Calu3 (cell line): Measurements from ENCODE around the gene PACRG. TPM values are rescaled to one million over a fixed set of nuclear protein-coding genes. Genes with fewer than 3 reads are reported as not detected.

Experiments
- BruUV-seq: library from RNA; stranded (reverse); fragments of 400-500 nt; replicated peaks from 2 replicates; lab custom pipeline; 2021; lab: Mats Ljungman, UMichigan
- CTCF ChIA-PET: fragments of 300-600 bp; sonication (Branson Sonifier 250); formaldehyde crosslinking; loops from one replicate; lab custom pipeline; 2022; ENCODE audit warnings: antibody characterized with exemption; lab: Charles Lee
- DNase-seq: peaks from one replicate; pipeline ENCODE4 v3.0.0; 2022
- H3K27ac Mint-ChIP-seq: one replicate; pipeline ENCODE4 v1.8.0; 2022; ENCODE audit warnings: mixed read lengths; ENCODE audit not compliant: unreplicated experiment
- H3K27me3 Mint-ChIP-seq: one replicate; pipeline ENCODE4 v1.8.0; 2022; ENCODE audit warnings: mixed read lengths; ENCODE audit not compliant: unreplicated experiment
- H3K36me3 Mint-ChIP-seq: one replicate; pipeline ENCODE4 v1.8.0; 2022; ENCODE audit warnings: mild to moderate bottlenecking, moderate library complexity, mixed read lengths; ENCODE audit not compliant: insufficient read depth, unreplicated experiment
- H3K4me1 Mint-ChIP-seq: one replicate; pipeline ENCODE4 v1.8.0; 2022; ENCODE audit warnings: mild to moderate bottlenecking, low read depth, mixed read lengths; ENCODE audit not compliant: unreplicated experiment
- H3K4me3 Mint-ChIP-seq: one replicate; pipeline ENCODE4 v1.8.0; 2022; ENCODE audit warnings: mild to moderate bottlenecking, low read depth, moderate library complexity, mixed read lengths; ENCODE audit not compliant: unreplicated experiment
- H3K9me3 Mint-ChIP-seq: one replicate; pipeline ENCODE4 v1.8.0; 2022; ENCODE audit warnings: low read depth, mixed read lengths; ENCODE audit not compliant: unreplicated experiment
- CTCF ChIP-seq: fragments of 200-600 bp; IDR thresholded peaks from one replicate; pipeline ENCODE4 v1.8.0; 2022; ENCODE audit warnings: antibody characterized with exemption; ENCODE audit not compliant: unreplicated experiment
- intact Hi-C: fragments of 100-400 bp; cut with micrococcal nuclease; formaldehyde crosslinking; loops from one replicate; pipeline ENCODE4 v1.10.0; 2022; ENCODE audit not compliant: unreplicated experiment
- total RNA-seq: library from RNA; stranded (reverse); gene quantifications from 2 replicates; pipeline ENCODE4 v1.2.3, GENCODE V29; 2022

PACRG gene
- total RNA-seq, 1 experiment from 2014 or later: 1.5 TPM

GRCh38 chr6:163078712-163079111 lies 350.9 kb downstream of the PACRG start:
- no TSS peak for BruUV-seq
- CTCF ChIA-PET: no interaction called here
- intact Hi-C loops: no loop called here
- Mint-ChIP-seq H3K4me1 (no peaks in the 10 kb centered on the region), H3K27ac (no peak overlapping the region), H3K36me3 (no peaks in the 10 kb centered on the region), H3K9me3 (peaks cover 2% of the 10 kb centered on the region), H3K4me3 (no peak overlapping the region), H3K27me3 (no peaks in the 10 kb centered on the region)
- no peak for DNase-seq
- no peak for TF ChIP-seq CTCF

GRCh38 chr6:163080228-163080627 lies 352.5 kb downstream of the PACRG start:
- Mint-ChIP-seq H3K4me3 (no peak overlapping the region), H3K4me1 (no peaks in the 10 kb centered on the region), H3K27ac (no peak overlapping the region), H3K27me3 (no peaks in the 10 kb centered on the region), H3K9me3 (no peaks in the 10 kb centered on the region), H3K36me3 (no peaks in the 10 kb centered on the region)
- no peak for DNase-seq
- intact Hi-C loops: no loop called here
- no TSS peak for BruUV-seq
- CTCF ChIA-PET: interaction anchor here (0.7 kb wide), 1 partner anchor 174 kb away, joined by 3 read pairs; no protein-coding TSS in a partner anchor
- TF ChIP-seq CTCF: no peak

GRCh38 chr6:163083141-163083540 lies 355.4 kb downstream of the PACRG start:
- no peaks in the 10 kb centered on the region for H3K36me3 Mint-ChIP-seq
- no peaks in the 10 kb centered on the region for H3K4me1 Mint-ChIP-seq
- peaks cover 8% of the 10 kb centered on the region for H3K9me3 Mint-ChIP-seq
- no peak overlapping the region for H3K4me3 Mint-ChIP-seq
- CTCF ChIA-PET: no interaction called here
- no TSS peak for BruUV-seq
- no peak for TF ChIP-seq CTCF
- intact Hi-C loops: no loop called here
- H3K27me3 Mint-ChIP-seq: peaks cover 26% of the 10 kb centered on the region
- no peak for DNase-seq
- no peak overlapping the region for H3K27ac Mint-ChIP-seq

- peaks cover 35% of the 10 kb centered on the region for H3K27me3 Mint-ChIP-seq
- H3K36me3 Mint-ChIP-seq: no peaks in the 10 kb centered on the region
- H3K9me3 Mint-ChIP-seq: peaks cover 8% of the 10 kb centered on the region
- intact Hi-C loops: no loop called here
- no TSS peak for BruUV-seq
- CTCF ChIA-PET: no interaction called here
- no peak for TF ChIP-seq CTCF
- no peak overlapping the region for H3K4me3 Mint-ChIP-seq
- DNase-seq: no peak
- no peak overlapping the region for H3K27ac Mint-ChIP-seq
- no peaks in the 10 kb centered on the region for H3K4me1 Mint-ChIP-seq
Observed at GRCh38 chr6:163085426-163085825, 357.7 kb downstream of the PACRG start.
